Measurements from ENCODE around the gene PCDHA8. TPM values are rescaled to one million over a fixed set of nuclear protein-coding genes. Genes with fewer than 3 reads are reported as not detected.

The PCDHA8 gene
- total and polyA plus RNA-seq, 9 of the 15 experiments (the other 6 are each of a cell fraction or from before 2014, with no cell fraction given) = not detected

DNA sequence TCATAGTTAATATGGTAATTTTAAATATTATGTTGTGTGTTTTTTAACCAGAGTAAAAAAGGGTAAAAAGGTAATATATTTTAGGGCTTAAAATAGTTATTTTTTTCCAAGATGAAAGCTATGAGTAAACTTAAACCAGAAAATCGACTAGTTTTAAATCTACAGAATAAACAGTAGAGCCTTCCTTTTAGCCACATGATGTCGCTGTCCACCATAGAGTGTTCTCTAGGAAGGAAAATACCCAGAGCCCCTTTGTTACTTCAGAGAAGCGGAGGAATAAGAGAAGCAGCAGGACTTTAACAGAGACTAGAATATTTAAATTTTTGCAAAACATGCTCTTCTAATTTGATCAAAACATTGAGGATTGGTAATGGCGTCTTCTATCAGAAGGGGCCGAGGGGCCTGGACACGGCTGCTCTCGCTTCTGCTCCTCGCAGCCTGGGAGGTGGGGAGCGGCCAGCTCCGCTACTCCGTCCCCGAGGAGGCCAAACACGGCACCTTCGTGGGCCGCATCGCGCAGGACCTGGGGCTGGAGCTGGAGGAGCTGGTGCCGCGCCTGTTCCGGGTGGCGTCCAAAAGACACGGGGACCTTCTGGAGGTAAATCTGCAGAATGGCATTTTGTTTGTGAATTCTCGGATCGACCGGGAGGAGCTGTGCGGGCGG, 46.3 kb upstream of the PCDHA8 start, which contains the start of gene PCDHA2:
TSS of gene PCDHA2 (plus strand) at position 258 of the 664 bp plus-strand sequence.
- ChIA-PET CTCF (ENCODE audit: low intra/inter-chr PET ratio) (interaction anchor here (1.0 kb wide), 1 partner anchor 60 kb away, joined by 4 read pairs; no protein-coding TSS in a partner anchor), POLR2A (interaction anchor here (1.0 kb wide), 1 partner anchor 14 kb away, joined by 3 read pairs; no protein-coding TSS in a partner anchor)
- Histone ChIP-seq H3K27me3 (ENCODE audit: control insufficient read depth in 2 of 2, insufficient read depth in 2 of 2, low read length in 2 of 2) (no peaks in the 10 kb centered on the region), H3K9ac (ENCODE audit: insufficient read depth in 1 of 2, low read depth in 2 of 2, low read length in 2 of 2) (no peak within 1 kb of the TSS), H2AFZ (ENCODE audit: low read depth, low read length) (0 out of 2 replicates have a peak within 1 kb of the TSS, but pooled peaks have one; percentile 26), H3K9me3 (replicated peaks; ENCODE audit: control insufficient read depth, insufficient read depth, low read depth, low read length) (no peaks in the 10 kb centered on the region), H4K20me1 (replicated peaks; ENCODE audit: control insufficient read depth, insufficient read depth, low read length) (no peaks in the 10 kb centered on the region), H3K36me3 (ENCODE audit: control insufficient read depth, insufficient read depth, low read length) (no peaks in the 10 kb centered on the region), H3K4me3 (no peak within 1 kb of the TSS), H3K9me1 (ENCODE audit: control insufficient read depth, insufficient read depth, low read length) (no peaks in the 10 kb centered on the region), H3K79me2 (ENCODE audit: control insufficient read depth, insufficient read depth, low read length) (no peaks in the 10 kb centered on the region), H3K27ac (ENCODE audit: extremely low read depth, low read depth, low read length) (no peak within 1 kb of the TSS), H3K4me2 (ENCODE audit: insufficient read depth, low read length) (no peak within 1 kb of the TSS), H3K4me1 (replicated peaks in 1 of 2; ENCODE audit: control insufficient read depth in 2 of 2, insufficient read depth in 2 of 2, low read length in 2 of 2) (no peaks in the 10 kb centered on the region; a peak in 1 of 5 replicates)
- intact Hi-C loops (cut with micrococcal nuclease) = no loop called here
- no peak for TF ChIP-seq POLR2B (IDR thresholded peaks at IDR 0.05; ENCODE audit: low read depth, partially characterized antibody)
- TF ChIP-seq HNRNPL (IDR thresholded peaks at IDR 0.05; ENCODE audit: low read depth, low read length) = no peak
- TF ChIP-seq JUND (IDR thresholded peaks at IDR 0.05; ENCODE audit: borderline replicate concordance, low read depth, low read length) = no peak
- no peak for TF ChIP-seq JUND (tag; IDR thresholded peaks at IDR 0.05; ENCODE audit: borderline replicate concordance, low read depth, low read length)
- no peak for TF ChIP-seq ZNF79 (CRISPR knock-in tag; IDR thresholded peaks at IDR 0.05; ENCODE audit: low read depth)
- TF ChIP-seq, protein P1, sequence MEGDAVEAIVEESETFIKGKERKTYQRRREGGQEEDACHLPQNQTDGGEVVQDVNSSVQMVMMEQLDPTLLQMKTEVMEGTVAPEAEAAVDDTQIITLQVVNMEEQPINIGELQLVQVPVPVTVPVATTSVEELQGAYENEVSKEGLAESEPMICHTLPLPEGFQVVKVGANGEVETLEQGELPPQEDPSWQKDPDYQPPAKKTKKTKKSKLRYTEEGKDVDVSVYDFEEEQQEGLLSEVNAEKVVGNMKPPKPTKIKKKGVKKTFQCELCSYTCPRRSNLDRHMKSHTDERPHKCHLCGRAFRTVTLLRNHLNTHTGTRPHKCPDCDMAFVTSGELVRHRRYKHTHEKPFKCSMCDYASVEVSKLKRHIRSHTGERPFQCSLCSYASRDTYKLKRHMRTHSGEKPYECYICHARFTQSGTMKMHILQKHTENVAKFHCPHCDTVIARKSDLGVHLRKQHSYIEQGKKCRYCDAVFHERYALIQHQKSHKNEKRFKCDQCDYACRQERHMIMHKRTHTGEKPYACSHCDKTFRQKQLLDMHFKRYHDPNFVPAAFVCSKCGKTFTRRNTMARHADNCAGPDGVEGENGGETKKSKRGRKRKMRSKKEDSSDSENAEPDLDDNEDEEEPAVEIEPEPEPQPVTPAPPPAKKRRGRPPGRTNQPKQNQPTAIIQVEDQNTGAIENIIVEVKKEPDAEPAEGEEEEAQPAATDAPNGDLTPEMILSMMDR (IDR thresholded peaks at IDR 0.05 in 2 of 3, conservative IDR thresholded peaks at IDR 0.05 in 1 of 3; ENCODE audit: insufficient read depth in 2 of 3, low read depth in 1 of 3, low read length in 3 of 3) = peak in 2 of 3 experiments; percentile 20 to 39; a peak in 3 of 6 replicates
- no peak for TF ChIP-seq HEY1 (CRISPR knock-in tag; IDR thresholded peaks at IDR 0.05; ENCODE audit: borderline replicate concordance)
- peak in 1 of 4 experiments; percentile 6 for DNase-seq (ENCODE audit: extremely low read depth in 1 of 4, low spot score in 3 of 4)
- WGBS (ENCODE audit: insufficient coverage, low coverage, missing lambda C conversion rate) = 4% methylated on average over 23 of the region's 27 CpGs
- FAIRE-seq = no peak
- peak; percentile 77 for ATAC-seq
- no TSS peak for BruUV-seq (replicated peaks)
- in situ Hi-C loops (cut with MboI) = no loop called here
